Testis (tissue), 3 donors: ENCODE results near the gene HDAC6. TPM values are rescaled to one million over a fixed set of nuclear protein-coding genes. Genes with fewer than 3 reads are reported as not detected.
A peak's percentile ranks its signal among the peaks of the same experiment; 100 is the strongest.

Source experiments
- DNase-seq: peaks from one replicate; pipeline ENCODE4 v3.0.0-alpha.2; 2019
- H3K27ac ChIP-seq, 2 donors: fragments of 200-600 bp; sonication (generic); one replicate each; pipeline ENCODE4 v1.5.1; 2019
- H3K27me3 ChIP-seq: fragments of 200-600 bp; sonication (generic); one replicate; pipeline ENCODE4 v1.5.1; 2019
- H3K36me3 ChIP-seq: fragments of 200-600 bp; sonication (generic); one replicate; pipeline ENCODE4 v1.5.1; 2017; ENCODE audit warnings: low read depth; ENCODE audit errors: missing control alignments
- H3K4me1 ChIP-seq: fragments of 200-600 bp; sonication (generic); one replicate; pipeline ENCODE4 v1.5.1; 2019
- H3K4me3 ChIP-seq, 2 donors: fragments of 200-600 bp; sonication (generic); one replicate each; pipeline ENCODE4 v1.5.1; 2017 to 2019
- H3K9me3 ChIP-seq: fragments of 200-600 bp; sonication (generic); one replicate; pipeline ENCODE4 v1.5.1; 2017
- CTCF ChIP-seq, 3 experiments: fragments of 450-650 bp in 2 of 3; fragments of 200-600 bp in 1 of 3; sonication (generic) in 1 of 3; IDR thresholded peaks; one replicate each; pipeline ENCODE4 v1.5.1; 2016 to 2019; ENCODE audit warnings: antibody characterized with exemption in 3 of 3, mild to moderate bottlenecking in 2 of 3, moderate library complexity in 1 of 3
- POLR2A ChIP-seq: fragments of 450-650 bp; IDR thresholded peaks from one replicate; pipeline ENCODE4 v1.6.1; 2017; ENCODE audit warnings: antibody characterized with exemption, mild to moderate bottlenecking, moderate library complexity
- WGBS, 2 donors: methylation state at CpG; one replicate each; pipeline ENCODE4 v1.1.5; 2018; 5-methylcytosine and 5-hydroxymethylcytosine counted together
- intact Hi-C: fragments of 100-400 bp; cut with DNase I; formaldehyde crosslinking; loops from one replicate; pipeline ENCODE4 v1.15.1; 2023; ENCODE audit warnings: low total_unique reads
- polyA plus RNA-seq: library from polyadenylated mRNA; stranded (reverse); fragments of 350-450 nt; fragmentation: Illumina TruSeq; extraction: RNeasy Lipid Tissue Mini Kit (QIAGEN cat#74804); gene quantifications from one replicate; pipeline ENCODE4 v1.2.3, GENCODE V29; 2014; ENCODE audit warnings: low read depth, low replicate concordance; ENCODE audit not compliant: insufficient read depth
- total RNA-seq, 2 donors: library from RNA; depleted of rRNA; stranded (reverse); fragments of >200 nt; gene quantifications; one replicate each; pipeline ENCODE4 v1.2.3, GENCODE V29; 2016

HDAC6 gene
- total and polyA plus RNA-seq, 3 donors from 2014 or later, result 147 to 269 (median 223) TPM

GRCh38 chrX:48802905-48803200 lies 986 bp downstream of the HDAC6 start:
- H3K27me3 ChIP-seq, result no peaks in the 10 kb centered on the region
- intact Hi-C loops, result no loop called here
- TF ChIP-seq POLR2A (no peak), CTCF (IDR thresholded peaks at IDR 0.05) (no peak)
- H3K36me3 ChIP-seq, result no peaks in the 10 kb centered on the region
- H3K9me3 ChIP-seq, result no peaks in the 10 kb centered on the region
- WGBS, 2 donors, result 28 to 70% methylated on average over 2 to 4 of the region's 4 CpGs
- no peaks in the 10 kb centered on the region for H3K4me1 ChIP-seq
- H3K27ac ChIP-seq, result peak overlapping the region; percentile 92 to 96
- DNase-seq, result no peak
- peak overlapping the region; percentile 66 to 76 for H3K4me3 ChIP-seq

GRCh38 chrX:48806081-48806480 lies 4.2 kb downstream of the HDAC6 start:
- TF ChIP-seq CTCF (IDR thresholded peaks at IDR 0.05) (no peak), POLR2A (no peak)
- H3K9me3 ChIP-seq, result no peaks in the 10 kb centered on the region
- no peaks in the 10 kb centered on the region for H3K4me1 ChIP-seq
- no peaks in the 10 kb centered on the region for H3K36me3 ChIP-seq
- no peak overlapping the region for H3K4me3 ChIP-seq
- intact Hi-C loops, result no loop called here
- WGBS, 2 donors, result 95 to 100% methylated on average over 1 to 4 of the region's 4 CpGs
- no peak for DNase-seq
- no peak overlapping the region for H3K27ac ChIP-seq
- no peaks in the 10 kb centered on the region for H3K27me3 ChIP-seq

DNA sequence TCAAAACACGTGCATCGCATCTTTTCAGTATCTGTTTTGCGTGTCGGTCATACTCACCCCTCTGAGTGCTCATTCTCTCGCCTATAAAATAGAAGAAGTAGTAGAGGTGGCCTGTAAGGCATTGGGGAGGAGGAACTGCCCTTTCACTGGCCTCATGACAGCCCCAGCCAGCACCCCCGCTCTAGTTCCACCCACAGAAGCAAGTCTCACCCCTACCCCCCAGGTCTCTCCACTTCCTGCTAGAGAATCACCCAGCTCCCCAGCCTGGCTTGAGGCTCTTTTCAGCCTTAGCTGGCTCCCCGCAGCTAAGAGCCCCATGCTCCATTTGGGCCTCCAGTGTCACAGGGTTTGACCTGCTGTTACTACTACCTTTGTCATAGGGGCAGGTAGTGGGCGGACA lies 11.8 kb downstream of the HDAC6 start:
- TF ChIP-seq CTCF (IDR thresholded peaks at IDR 0.05) (no peak), POLR2A (no peak)
- DNase-seq, result no peak
- 90 to 94% methylated on average over 6 to 8 of the region's 8 CpGs for WGBS, 2 donors

DNA sequence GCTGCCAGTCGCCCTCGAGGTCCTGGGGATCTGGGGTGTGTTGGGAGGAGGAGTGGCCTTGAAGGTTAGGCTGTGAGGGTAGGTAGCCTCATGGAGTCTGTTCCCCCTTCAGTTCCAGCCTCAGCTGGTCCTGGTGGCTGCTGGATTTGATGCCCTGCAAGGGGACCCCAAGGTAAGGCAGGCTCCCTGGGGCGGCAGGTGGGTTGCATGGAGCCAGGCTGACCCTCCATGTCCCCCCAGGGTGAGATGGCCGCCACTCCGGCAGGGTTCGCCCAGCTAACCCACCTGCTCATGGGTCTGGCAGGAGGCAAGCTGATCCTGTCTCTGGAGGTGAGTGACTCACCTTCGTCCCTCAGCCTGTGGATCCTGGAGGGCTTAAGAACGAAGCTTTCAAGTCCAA lies 12.9 kb downstream of the HDAC6 start:
- DNase-seq, result no peak
- no peaks in the 10 kb centered on the region for H3K36me3 ChIP-seq
- no peak overlapping the region for H3K27ac ChIP-seq
- H3K9me3 ChIP-seq, result no peaks in the 10 kb centered on the region
- H3K27me3 ChIP-seq, result no peaks in the 10 kb centered on the region
- TF ChIP-seq CTCF (IDR thresholded peaks at IDR 0.05), result no peak
- 93 to 100% methylated on average over 2 to 8 of the region's 8 CpGs for WGBS, 2 donors
- H3K4me3 ChIP-seq, result no peak overlapping the region
- no peaks in the 10 kb centered on the region for H3K4me1 ChIP-seq
- intact Hi-C loops, result no loop called here

More for the DNA sequence above, 11.8 kb downstream of the HDAC6 start:
- no peaks in the 10 kb centered on the region for H3K36me3 ChIP-seq
- no peaks in the 10 kb centered on the region for H3K4me1 ChIP-seq
- no peak overlapping the region for H3K27ac ChIP-seq
- H3K9me3 ChIP-seq, result no peaks in the 10 kb centered on the region
- H3K27me3 ChIP-seq, result no peaks in the 10 kb centered on the region
- H3K4me3 ChIP-seq, result no peak overlapping the region
- intact Hi-C loops, result no loop called here

DNA sequence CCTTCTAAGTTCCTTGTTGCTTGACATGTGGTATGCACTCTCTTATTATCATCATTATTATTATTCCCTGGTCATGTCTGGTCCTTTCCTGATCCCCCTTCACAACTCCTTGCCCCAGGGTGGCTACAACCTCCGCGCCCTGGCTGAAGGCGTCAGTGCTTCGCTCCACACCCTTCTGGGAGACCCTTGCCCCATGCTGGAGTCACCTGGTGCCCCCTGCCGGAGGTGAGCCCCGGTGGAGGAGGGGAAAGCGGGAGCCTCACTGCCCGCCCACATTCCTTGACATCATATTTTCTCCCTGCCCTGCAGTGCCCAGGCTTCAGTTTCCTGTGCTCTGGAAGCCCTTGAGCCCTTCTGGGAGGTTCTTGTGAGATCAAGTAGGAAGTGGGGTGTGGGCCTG lies 13.4 kb downstream of the HDAC6 start:
- DNase-seq, result no peak
- intact Hi-C loops, result no loop called here
- WGBS, 2 donors, result 88 to 100% methylated on average over 4 to 8 of the region's 8 CpGs
- Histone ChIP-seq H3K27ac (no peak overlapping the region), H3K9me3 (no peaks in the 10 kb centered on the region), H3K36me3 (no peaks in the 10 kb centered on the region), H3K4me1 (no peaks in the 10 kb centered on the region), H3K4me3 (no peak overlapping the region), H3K27me3 (no peaks in the 10 kb centered on the region)
- TF ChIP-seq POLR2A (no peak), CTCF (IDR thresholded peaks at IDR 0.05) (no peak)
